SU-DHL-6 (cell line): Measurements from ENCODE around the gene C10orf105.

Experiments
- H2AFZ ChIP-seq: fragments of 200-600 bp; sonication (generic); 2 replicates; pipeline ENCODE4 v1.6.1; 2014; ENCODE audit warnings: low read depth, mild to moderate bottlenecking, moderate library complexity, mixed read lengths, antibody characterized with exemption, low read length; ENCODE audit not compliant: severe bottlenecking
- H3F3A ChIP-seq: fragments of 200-600 bp; shearing (Covaris generic); 2 replicates; pipeline ENCODE4 v1.6.0; 2016; ENCODE audit warnings: antibody characterized with exemption, mild to moderate bottlenecking; ENCODE audit not compliant: insufficient read depth
- H3K27ac ChIP-seq: fragments of 200-600 bp; sonication (generic); 2 replicates; pipeline ENCODE4 v1.5.1; 2016; ENCODE audit warnings: low read depth, mild to moderate bottlenecking, low read length, moderate library complexity, mixed read lengths
- H3K27me3 ChIP-seq: fragments of 200-600 bp; sonication (generic), shearing (Covaris generic); 2 replicates; pipeline ENCODE4 v1.6.0; 2014; ENCODE audit warnings: mild to moderate bottlenecking, low read length
- H3K36me3 ChIP-seq: fragments of 200-600 bp; sonication (generic); 2 replicates; pipeline ENCODE4 v1.6.1; 2014; ENCODE audit warnings: mild to moderate bottlenecking, low read length, mixed read lengths
- H3K4me2 ChIP-seq: fragments of 300-600, 200-600 bp; shearing (Covaris generic), sonication (generic); 2 replicates; pipeline ENCODE4 v1.6.0; 2014; ENCODE audit warnings: low read length, low read depth, mild to moderate bottlenecking; ENCODE audit not compliant: poor library complexity, severe bottlenecking
- H3K4me3 ChIP-seq: fragments of 200-600 bp; sonication (generic); 2 replicates; pipeline ENCODE4 v1.5.1; 2014; ENCODE audit warnings: antibody characterized with exemption, low read length, mild to moderate bottlenecking, mixed read lengths; ENCODE audit not compliant: insufficient read depth, poor library complexity, severe bottlenecking
- H3K79me2 ChIP-seq: fragments of 200-600 bp; sonication (generic); 2 replicates; pipeline ENCODE4 v1.6.1; 2014; ENCODE audit warnings: mild to moderate bottlenecking, low read length, moderate library complexity; ENCODE audit not compliant: insufficient read depth
- H3K9ac ChIP-seq: fragments of 200-600 bp; sonication (generic); 2 replicates; pipeline ENCODE4 v1.7.0; 2014; ENCODE audit warnings: mild to moderate bottlenecking, low read length
- H3K9me2 ChIP-seq: fragments of 200-600 bp; sonication (generic); replicated peaks from 2 replicates; pipeline ENCODE4 v1.6.1; 2014; ENCODE audit warnings: low read length; ENCODE audit not compliant: insufficient read depth
- H3K9me3 ChIP-seq: fragments of 200-600 bp; sonication (generic); 2 replicates; pipeline ENCODE4 v1.6.1; 2014; ENCODE audit warnings: low read length, mixed read lengths; ENCODE audit not compliant: insufficient read depth
- H4K20me1 ChIP-seq: fragments of 200-600 bp; sonication (generic); 2 replicates; pipeline ENCODE4 v1.6.1; 2014; ENCODE audit warnings: low read depth, mild to moderate bottlenecking, antibody characterized with exemption, low read length, moderate library complexity, mixed read lengths
- CTCF ChIP-seq: fragments of 200-600 bp; sonication (generic); IDR thresholded peaks from one replicate; pipeline ENCODE4 v1.5.1; 2017; ENCODE audit warnings: antibody characterized with exemption, mild to moderate bottlenecking, low read length, moderate library complexity; ENCODE audit not compliant: insufficient read depth, poor library complexity, severe bottlenecking
- EZH2phosphoT487 ChIP-seq: fragments of 200-600 bp; sonication (generic), shearing (Covaris generic); conservative IDR thresholded peaks from 2 replicates; pipeline ENCODE4 v1.6.1; 2018; ENCODE audit warnings: mild to moderate bottlenecking, antibody characterized with exemption, low read length, moderate library complexity, mixed read lengths

The C10orf105 gene

GRCh38 chr10:71743089-71743838 is 23.7 kb upstream of the C10orf105 start:
- H3K9me3 ChIP-seq, result no peaks in the 10 kb centered on the region
- H3K4me2 ChIP-seq, result no peak overlapping the region
- no peaks in the 10 kb centered on the region for H4K20me1 ChIP-seq
- no peak for TF ChIP-seq CTCF
- no peak for TF ChIP-seq EZH2phosphoT487
- H3K9me2 ChIP-seq, result no peaks in the 10 kb centered on the region
- H3F3A ChIP-seq, result no peaks in the 10 kb centered on the region
- no peak overlapping the region for H3K9ac ChIP-seq
- H2AFZ ChIP-seq, result no peak overlapping the region
- H3K79me2 ChIP-seq, result no peaks in the 10 kb centered on the region
- H3K36me3 ChIP-seq, result no peaks in the 10 kb centered on the region
- no peak overlapping the region for H3K27ac ChIP-seq
- H3K27me3 ChIP-seq, result no peaks in the 10 kb centered on the region
- no peak overlapping the region for H3K4me3 ChIP-seq

GRCh38 chr10:71742301-71743088 is 22.9 kb upstream of the C10orf105 start:
- H3K27ac ChIP-seq, result no peak overlapping the region

GRCh38 chr10:71741671-71742070 is 22.1 kb upstream of the C10orf105 start:
- Histone ChIP-seq H3K4me2 (no peak overlapping the region), H3F3A (no peaks in the 10 kb centered on the region), H3K79me2 (no peaks in the 10 kb centered on the region), H3K27ac (no peak overlapping the region), H3K9ac (no peak overlapping the region), H2AFZ (no peak overlapping the region), H3K9me3 (no peaks in the 10 kb centered on the region), H3K36me3 (no peaks in the 10 kb centered on the region), H4K20me1 (no peaks in the 10 kb centered on the region), H3K4me3 (no peak overlapping the region), H3K27me3 (no peaks in the 10 kb centered on the region), H3K9me2 (no peaks in the 10 kb centered on the region)
- TF ChIP-seq CTCF (no peak), EZH2phosphoT487 (no peak)

More at GRCh38 chr10:71742301-71743088, 22.9 kb upstream of the C10orf105 start:
- Histone ChIP-seq H3K4me2 (no peak overlapping the region), H3K36me3 (no peaks in the 10 kb centered on the region), H3K9me2 (no peaks in the 10 kb centered on the region), H2AFZ (no peak overlapping the region), H3K9me3 (no peaks in the 10 kb centered on the region), H4K20me1 (no peaks in the 10 kb centered on the region), H3F3A (no peaks in the 10 kb centered on the region), H3K27me3 (no peaks in the 10 kb centered on the region), H3K9ac (no peak overlapping the region), H3K4me3 (no peak overlapping the region), H3K79me2 (no peaks in the 10 kb centered on the region)
- no peak for TF ChIP-seq CTCF
- TF ChIP-seq EZH2phosphoT487, result no peak
